ENCODE measurements around the gene MED13L.

MED13L gene

GRCh38 chr12:116174904-116175303 is 102.6 kb downstream of the MED13L start:
- no peak for DNase-seq

GRCh38 chr12:116174006-116174405 is 103.5 kb downstream of the MED13L start:
- DNase-seq: no peak

GRCh38 chr12:116172224-116172849 is 105.2 kb downstream of the MED13L start:
- DNase-seq: no peak

- DNase-seq: no peak
These were observed 105.9 kb downstream of the MED13L start for GRCh38 chr12:116171549-116171948.

- no peak for DNase-seq
These were observed 108.4 kb downstream of the MED13L start for GRCh38 chr12:116169071-116169470.

GRCh38 chr12:116166306-116166705 is 111.2 kb downstream of the MED13L start:
- no peak for DNase-seq

- DNase-seq: peak; percentile 26
These were observed 112.5 kb downstream of the MED13L start for GRCh38 chr12:116165036-116165425.

GRCh38 chr12:116164250-116165035 is 113.0 kb downstream of the MED13L start:
- no peak for DNase-seq

- no peak for DNase-seq
These were observed 115.4 kb downstream of the MED13L start for GRCh38 chr12:116162071-116162470.

GRCh38 chr12:116161588-116161987 is 115.9 kb downstream of the MED13L start:
- DNase-seq: no peak

GRCh38 chr12:116160883-116161458 is 116.5 kb downstream of the MED13L start:
- DNase-seq: no peak

- DNase-seq: no peak
These were observed 117.3 kb downstream of the MED13L start for GRCh38 chr12:116160231-116160630.

GRCh38 chr12:116159593-116160200 is 117.8 kb downstream of the MED13L start:
- no peak for DNase-seq

GRCh38 chr12:116159175-116159574 is 118.3 kb downstream of the MED13L start:
- no peak for DNase-seq

- no peak for DNase-seq
These were observed 119.6 kb downstream of the MED13L start for GRCh38 chr12:116157845-116158267.

- no peak for DNase-seq
These were observed 120.9 kb downstream of the MED13L start for GRCh38 chr12:116156614-116157013.

GRCh38 chr12:116155383-116155782 is 122.1 kb downstream of the MED13L start:
- no peak for DNase-seq

- DNase-seq: no peak
These were observed 123.5 kb downstream of the MED13L start for GRCh38 chr12:116153983-116154382.

GRCh38 chr12:116153113-116153512 is 124.4 kb downstream of the MED13L start:
- no peak for DNase-seq

- DNase-seq: peak; percentile 74
These were observed 125.2 kb downstream of the MED13L start for GRCh38 chr12:116152268-116152667.

GRCh38 chr12:116150452-116150851 is 127.0 kb downstream of the MED13L start:
- no peak for DNase-seq

GRCh38 chr12:116150001-116150400 is 127.5 kb downstream of the MED13L start:
- DNase-seq: no peak

- no peak for DNase-seq
These were observed 128.6 kb downstream of the MED13L start for GRCh38 chr12:116148844-116149243.

GRCh38 chr12:116146386-116146785 is 131.1 kb downstream of the MED13L start:
- no peak for DNase-seq
